22Rv1 (cell line): ENCODE results near the gene C10orf62.
"Not testable (repeated sequence)": the region's sequence is repeated elsewhere in the genome, so short reads cannot be mapped to it uniquely, and the experiment has no call there.

Experiments
- ZFX ChIP-seq: fragments of 450-650 bp; IDR thresholded peaks from 2 replicates; pipeline ENCODE4 v1.6.1; 2017; ENCODE audit warnings: antibody characterized with exemption, borderline replicate concordance
- TF ChIP-seq, protein P1 (sequence below): fragments of 450-650 bp; IDR thresholded peaks from 2 replicates; pipeline ENCODE4 v1.5.1; 2017; ENCODE audit warnings: mild to moderate bottlenecking

DNA sequence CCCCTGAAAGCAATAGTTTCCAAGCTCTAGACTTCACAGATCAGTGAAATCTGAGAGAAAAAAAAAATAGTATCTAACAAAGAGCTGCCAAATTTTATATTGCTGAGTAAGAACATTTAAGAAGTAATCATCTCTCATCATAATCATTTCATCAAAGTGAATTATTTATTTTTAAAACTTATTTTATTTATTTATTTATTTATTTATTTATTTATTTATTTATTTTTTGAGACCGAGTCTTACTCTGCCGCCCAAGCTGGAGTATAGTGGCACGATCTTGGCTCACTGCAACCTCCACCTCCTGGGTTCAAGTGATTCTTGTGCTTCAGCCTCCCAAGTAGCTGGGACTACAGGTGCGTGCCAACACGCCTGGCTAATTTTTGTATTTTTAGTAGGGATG is 13.0 kb upstream of the C10orf62 start:
- TF ChIP-seq, protein P1, sequence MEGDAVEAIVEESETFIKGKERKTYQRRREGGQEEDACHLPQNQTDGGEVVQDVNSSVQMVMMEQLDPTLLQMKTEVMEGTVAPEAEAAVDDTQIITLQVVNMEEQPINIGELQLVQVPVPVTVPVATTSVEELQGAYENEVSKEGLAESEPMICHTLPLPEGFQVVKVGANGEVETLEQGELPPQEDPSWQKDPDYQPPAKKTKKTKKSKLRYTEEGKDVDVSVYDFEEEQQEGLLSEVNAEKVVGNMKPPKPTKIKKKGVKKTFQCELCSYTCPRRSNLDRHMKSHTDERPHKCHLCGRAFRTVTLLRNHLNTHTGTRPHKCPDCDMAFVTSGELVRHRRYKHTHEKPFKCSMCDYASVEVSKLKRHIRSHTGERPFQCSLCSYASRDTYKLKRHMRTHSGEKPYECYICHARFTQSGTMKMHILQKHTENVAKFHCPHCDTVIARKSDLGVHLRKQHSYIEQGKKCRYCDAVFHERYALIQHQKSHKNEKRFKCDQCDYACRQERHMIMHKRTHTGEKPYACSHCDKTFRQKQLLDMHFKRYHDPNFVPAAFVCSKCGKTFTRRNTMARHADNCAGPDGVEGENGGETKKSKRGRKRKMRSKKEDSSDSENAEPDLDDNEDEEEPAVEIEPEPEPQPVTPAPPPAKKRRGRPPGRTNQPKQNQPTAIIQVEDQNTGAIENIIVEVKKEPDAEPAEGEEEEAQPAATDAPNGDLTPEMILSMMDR = not testable (repeated sequence)
- not testable (repeated sequence) for TF ChIP-seq ZFX
